Ammon's horn (tissue), 1 donor: ENCODE results near the gene HNRNPA1.
"Not testable (repeated sequence)": the region's sequence is repeated elsewhere in the genome, so short reads cannot be mapped to it uniquely, and the experiment has no call there.

Experiments used
- DNase-seq: peaks from one replicate; pipeline ENCODE4 v3.0.0-alpha.2; 2016; ENCODE audit warnings: low spot score

HNRNPA1 gene

DNA sequence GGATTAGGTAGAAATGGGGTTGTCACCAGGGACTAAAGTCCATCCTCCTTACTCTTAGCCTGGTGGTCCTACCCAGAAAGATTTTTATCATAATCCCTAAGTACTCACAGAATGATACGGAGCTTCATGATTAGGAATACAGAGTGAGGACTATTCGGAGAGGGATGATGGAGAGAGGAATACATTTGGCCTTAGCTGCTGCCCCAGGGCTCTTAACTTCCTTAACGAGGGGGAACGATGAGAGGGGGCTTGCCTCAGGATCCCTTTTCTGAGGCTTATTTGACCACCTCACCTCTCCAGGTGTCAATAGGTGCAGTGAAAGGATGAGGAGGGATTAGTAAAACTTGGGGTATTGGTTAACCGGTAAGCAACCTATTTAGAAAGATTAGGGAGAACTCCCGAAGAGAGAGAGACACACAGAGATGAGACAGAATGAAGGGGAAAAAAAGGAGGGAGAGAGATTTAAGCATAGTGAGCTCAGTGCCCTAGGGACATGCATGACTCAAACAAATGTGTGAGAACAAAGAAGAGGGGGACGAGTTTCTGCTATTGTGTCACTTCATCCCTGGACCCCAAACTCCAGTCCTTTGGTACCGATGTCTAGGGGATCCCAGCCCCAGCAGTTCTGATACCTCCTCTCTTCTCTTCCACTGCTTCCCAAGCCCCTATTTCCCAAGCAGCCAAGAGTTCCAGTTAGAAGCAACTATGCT lies 19.1 kb downstream of the HNRNPA1 start:
- DNase-seq = no peak

DNA sequence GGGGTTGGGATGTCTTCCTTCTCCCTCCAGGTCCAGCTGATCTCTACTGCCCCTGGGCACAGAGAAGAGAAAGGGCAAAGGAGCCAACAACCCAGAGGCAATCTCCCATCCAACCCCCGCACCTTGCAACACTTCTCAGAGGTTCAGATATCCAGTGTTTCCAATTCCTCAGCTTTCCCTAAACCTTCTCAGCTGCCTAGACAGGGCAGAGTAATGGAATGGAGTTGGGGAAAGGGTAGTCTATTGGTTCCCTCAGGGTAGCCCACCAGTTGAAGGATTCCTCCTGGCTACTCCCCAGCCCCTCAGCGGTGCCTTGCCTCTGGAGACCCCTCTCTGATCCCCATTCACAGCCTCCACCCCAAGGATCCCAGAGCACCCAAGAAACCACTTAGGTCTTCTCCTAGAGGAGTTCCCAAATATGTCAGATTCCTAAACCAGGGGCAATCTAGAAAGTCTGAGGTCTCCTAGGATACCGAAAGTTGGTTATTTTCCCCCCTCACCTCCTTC lies 19.8 kb downstream of the HNRNPA1 start:
- no peak for DNase-seq

DNA sequence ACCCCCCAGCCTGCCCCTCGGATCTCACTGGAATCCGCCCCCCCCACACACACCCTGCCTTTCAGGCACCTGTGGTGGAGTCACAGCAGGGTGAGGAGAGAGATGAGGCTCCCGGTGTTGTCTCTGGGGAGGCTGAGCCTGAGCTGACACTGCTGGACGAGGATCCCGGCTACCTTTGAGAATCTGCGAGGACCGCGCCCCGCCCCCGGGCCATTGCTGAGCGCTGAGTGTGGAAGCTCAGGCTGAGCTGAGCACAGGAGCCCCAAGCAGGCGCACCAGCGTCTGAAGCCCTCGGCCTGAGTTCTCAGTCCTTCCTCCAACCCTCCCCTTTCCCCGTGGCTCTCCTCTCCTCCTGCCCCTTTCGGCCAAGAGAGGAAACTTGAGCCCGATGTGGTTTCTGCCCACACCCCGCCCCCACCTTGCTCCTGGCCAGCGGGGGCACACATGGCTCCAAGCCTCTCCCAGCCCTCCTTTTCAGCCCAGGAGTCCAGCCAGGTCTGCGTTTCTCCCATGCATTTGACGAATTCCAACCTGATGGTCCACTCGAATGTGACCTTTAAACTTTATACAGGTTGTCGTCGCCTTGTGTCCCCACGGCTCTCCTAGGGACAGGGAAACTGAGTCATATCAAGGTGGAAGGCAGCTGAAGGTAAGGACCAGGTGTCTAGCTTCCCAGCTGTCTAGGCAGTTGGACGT lies 20.4 kb downstream of the HNRNPA1 start, which contains the start of gene NFE2:
Gene NFE2 (minus strand): TSS at position 284 of the 696 bp plus-strand sequence. CDS start 5,767 bp downstream, outside the sequence.
- DNase-seq = peak; percentile 45

DNA sequence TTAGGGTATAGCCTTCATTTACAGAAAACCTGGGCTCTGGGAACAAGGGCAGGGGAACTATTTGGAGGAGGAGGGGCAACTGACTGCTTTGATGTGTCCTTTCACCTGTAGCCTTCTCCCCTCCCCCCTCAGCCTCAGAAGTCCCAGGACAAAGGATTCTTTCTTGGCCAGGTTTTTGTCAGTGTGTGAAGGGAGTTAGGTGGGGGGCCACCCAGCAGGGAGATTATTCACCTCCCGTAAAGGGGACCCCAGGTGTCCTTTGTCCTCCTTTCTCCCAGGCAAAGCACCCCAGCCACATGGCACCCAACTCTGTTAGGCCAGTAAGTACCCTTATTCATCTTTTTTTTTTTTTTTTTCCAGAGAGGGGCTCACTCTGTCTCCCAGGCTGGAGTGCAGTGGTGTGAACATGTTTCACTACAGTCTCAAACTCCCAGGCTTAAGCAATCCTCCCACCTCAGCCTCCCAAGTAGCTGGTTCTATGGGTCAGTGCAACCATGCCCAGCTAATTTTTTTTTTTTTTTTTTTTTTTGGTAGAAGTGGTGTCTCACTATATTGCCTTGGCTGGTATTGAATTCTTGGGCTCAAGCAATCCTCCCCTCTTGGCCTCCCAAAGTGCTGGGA lies 21.0 kb downstream of the HNRNPA1 start:
- DNase-seq = no peak

DNA sequence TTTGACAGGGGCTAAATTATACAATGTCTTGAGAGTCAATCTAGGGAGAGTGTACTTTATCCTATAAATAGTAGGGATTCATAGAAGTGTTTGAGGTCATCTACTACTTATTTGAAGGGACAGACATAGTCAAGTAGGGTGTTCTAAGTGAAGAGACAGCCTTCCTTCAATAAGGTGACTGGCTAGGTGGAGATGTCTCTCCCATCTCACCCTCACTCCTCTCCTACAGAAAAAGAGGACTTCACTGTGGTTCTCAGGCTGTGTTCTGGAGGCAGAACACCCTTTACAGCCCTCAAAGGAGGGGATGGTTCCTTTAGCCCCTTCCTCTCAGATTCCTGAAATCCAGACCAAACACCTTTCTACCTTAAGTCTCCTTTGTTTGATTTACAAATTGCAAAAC lies 23.1 kb downstream of the HNRNPA1 start:
- DNase-seq = no peak

DNA sequence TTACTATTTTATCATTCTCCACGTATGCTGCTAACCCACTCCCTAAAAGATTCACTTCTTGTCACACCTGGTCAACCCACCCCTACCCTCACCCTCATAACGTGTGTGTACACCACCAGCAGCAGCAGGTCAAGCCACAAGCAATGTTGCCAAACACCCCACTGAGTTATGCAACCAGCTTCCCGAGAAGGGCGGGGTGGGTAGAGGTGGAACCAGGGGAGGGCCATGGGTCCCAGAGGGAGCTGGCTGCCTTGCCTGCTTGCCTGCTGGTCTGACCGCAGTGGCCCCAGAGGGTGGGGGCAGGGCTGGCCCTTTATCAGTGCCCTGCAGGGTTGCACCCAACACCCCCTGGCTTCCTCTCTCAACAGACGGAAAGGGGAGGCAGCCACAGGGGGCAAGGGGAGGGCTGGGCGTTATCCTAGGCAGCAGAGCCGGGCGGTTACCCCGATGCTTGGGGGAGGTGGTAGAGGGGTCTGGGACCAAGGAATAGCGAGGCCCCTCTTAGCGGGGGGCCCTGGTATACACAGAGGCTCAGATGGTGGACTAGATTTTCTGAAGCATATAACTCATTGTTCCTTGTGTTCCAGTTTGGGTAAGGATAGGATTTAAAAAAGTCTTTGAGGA lies 23.8 kb downstream of the HNRNPA1 start:
- peak; percentile 15 for DNase-seq

DNA sequence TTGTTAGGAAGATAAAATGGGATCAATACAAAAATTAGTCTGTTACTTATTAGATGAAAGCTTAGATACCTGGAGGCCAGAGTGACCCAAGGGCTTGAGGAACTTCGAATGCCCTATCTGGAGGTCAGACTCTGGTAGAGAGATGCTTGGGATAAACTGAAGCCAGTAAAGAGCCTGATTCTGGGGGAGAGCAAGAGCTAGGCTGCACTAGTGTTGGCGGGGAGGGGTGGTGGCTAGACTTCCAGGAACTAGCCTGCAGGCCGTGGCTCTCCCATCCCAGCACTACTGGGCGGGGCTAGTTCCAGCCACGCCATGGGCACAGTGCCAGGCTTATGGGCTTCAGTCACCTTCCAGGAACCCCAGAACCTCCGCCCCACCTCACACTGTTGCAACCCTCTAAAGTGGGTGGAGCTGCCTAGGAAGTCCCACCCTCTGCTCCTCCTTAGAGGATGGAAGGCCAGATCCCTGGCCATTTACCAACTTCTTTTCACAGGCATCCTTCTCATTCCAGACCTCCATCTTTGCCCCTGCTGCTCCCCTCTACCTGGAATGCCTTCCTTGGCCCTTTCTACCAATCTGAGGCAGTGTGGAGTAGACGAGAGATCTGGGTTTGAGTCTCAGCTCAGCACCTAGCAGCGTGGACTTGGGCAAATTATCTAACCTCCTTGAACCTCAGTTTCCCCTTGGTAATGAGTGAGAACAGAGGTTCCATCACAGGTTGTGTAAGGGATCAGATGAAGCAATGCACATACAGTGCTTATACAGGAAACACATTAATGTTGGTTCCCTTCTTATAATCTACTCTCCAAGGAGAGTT lies 26.6 kb downstream of the HNRNPA1 start:
- no peak for DNase-seq

DNA sequence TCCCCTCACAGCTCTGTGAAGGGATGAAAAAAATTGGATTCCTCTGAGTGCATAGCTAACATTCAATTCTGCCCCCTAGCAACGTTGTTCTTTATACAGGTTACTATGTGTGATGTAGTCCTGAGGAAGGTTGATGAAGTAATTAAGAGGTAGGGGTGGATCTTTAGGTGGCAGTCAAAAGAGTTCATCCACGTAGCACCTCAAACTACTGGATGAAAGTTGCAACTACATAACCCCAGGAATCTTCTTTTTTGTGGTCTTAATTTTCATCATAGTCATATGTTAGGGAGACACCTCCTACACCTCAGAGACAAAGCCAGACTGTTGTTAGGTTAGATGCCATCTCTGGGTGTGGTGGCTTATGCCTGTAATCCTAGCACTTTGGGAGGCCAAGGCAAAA lies 30.5 kb downstream of the HNRNPA1 start:
- DNase-seq = no peak

DNA sequence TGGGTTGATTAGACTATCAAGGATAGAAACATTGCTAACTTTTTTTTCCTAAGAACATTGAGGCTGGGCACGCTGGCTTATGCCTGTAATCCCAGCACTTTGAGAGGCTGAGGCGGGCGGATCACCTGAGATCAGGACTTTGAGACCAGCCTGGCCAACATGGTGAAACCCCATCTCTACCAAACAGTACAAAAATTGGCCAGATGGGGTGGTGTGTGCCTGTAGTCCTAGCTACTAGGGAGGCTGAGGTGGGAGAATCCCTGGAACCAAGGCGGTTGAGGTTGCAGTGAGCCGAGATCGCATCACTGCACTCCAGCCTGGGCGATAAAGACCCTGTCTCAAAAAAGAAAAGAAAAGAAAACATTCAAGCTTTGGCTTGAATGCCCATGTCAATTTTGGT lies 31.8 kb downstream of the HNRNPA1 start:
- not testable (repeated sequence) for DNase-seq

DNA sequence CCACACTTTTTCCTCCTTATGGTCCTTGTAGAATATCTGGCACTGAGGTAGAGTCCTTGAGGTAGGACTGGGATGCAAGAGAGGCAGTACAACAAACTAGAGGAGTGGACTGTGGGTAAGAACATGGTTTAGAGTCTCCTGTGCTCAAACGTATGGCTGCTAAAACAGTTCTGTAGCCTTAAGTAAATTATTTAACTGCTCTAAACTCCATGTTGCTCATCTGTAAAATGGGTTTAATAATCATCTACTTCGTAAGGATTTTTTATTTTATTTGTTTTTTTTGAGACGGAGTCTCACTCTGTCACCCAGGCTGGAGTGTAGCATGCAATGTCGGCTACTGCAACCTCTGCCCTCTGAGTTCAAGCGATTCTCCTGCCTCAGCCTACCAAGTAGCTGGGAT lies 40.8 kb downstream of the HNRNPA1 start:
- no peak for DNase-seq

DNA sequence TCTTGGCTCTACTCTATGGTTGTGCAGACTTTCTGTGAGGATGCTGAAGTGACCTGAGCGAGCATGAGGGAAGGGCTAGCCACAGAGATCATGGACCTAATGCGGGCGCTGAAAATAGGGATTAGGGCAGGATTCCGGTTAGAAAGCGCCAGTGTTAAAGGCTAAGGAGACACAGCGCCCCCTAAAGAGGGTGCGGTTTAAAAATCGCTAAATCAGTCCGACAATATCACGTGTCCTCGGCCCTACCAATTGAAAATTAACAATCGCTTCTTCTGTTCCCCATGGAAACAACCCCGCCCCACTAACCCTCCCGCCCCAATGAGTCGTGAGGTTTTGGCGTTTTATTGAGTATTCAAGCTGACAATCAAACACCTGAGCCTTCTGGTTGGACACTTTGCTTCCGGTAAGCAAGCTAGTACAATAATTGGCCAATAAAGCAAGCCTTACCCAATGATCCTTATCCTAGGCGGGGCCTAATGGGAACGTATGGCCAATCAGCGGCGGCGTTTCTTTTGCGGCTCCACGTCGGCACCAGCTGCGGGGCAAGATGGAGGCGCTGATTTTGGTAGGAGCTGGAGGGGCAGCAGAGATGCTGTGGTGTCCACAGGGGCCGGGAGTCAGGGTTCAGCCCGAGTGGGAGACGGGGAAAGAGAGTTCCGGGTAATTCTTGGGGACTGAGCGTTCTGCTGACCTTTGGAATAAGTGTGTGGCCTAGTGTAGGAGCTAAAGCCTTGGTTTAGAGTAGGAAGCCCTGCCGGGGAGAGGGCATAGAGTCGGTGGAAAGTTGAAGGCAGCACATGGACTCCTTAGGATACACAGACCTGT lies 44.3 kb downstream of the HNRNPA1 start, which contains the start of gene COPZ1:
Gene COPZ1 (plus strand): TSS at position 515 of the 825 bp plus-strand sequence. CDS start 33 bp downstream, at position 548.
- peak; percentile 98 for DNase-seq

DNA sequence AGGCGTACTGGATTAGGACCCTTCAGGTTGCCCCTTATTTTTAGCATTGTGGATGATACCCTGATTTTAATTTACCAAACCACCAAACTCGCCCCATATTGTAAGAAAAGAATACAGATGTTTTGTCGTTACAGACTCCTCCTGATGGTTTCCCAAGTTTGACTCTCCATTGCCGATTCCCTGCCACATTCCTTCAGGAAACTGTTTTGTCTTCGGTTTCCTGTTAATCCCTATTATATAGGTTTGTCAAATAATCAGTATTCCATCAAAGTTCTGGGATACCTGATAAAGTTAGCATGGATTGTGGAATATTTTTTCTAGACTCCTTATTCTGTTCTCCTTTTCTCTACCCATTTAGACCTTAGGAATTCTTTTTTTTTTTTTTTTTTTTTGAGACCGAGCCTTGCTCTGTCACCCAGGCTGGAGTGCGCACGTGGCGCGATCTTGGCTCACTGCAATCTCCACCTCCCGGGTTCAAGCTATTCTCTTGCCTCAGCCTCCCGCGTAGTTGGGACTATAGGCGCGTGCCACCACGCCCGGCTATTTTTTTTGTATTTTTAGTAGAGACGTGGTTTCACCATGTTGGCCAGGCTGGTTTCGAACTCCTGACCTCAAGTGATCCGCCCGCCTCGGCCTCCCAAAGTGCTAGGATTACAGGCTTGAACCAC lies 45.0 kb downstream of the HNRNPA1 start:
- DNase-seq = not testable (repeated sequence)

DNA sequence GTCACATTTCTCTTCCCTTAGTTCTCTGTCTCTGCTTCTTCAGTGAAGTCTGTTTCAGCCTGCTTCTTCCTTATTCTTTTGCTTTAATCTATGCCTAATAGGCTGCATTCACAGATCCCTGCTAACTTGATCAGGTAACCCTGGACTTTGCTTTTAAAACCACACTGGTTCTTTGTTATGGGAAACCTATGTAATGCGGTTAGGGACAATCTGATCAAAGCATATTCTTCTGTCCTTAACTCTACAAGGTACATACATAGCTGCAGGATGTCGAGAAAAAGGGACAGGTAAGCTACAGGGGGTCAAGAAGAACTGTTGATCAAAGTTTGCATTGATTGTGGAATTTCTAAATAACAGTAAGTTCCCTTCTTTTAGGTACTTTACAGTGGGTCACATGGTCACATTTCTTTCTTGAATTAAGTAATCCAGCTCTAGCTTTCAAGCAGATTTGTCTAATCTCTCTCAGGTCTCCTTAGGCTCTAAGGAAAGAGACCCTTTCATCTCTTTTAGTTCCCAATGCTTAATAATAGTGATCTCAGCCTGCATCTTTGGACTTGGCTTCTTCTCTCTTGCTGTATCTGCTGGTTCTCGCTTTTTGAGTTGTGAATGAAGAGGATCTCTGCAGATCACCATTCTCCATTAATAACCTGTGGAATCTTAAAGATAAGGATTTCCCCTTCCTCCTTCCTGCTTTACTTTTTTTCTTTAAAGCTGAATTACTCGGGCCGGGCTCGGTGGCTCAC lies 48.2 kb downstream of the HNRNPA1 start:
- DNase-seq = no peak

DNA sequence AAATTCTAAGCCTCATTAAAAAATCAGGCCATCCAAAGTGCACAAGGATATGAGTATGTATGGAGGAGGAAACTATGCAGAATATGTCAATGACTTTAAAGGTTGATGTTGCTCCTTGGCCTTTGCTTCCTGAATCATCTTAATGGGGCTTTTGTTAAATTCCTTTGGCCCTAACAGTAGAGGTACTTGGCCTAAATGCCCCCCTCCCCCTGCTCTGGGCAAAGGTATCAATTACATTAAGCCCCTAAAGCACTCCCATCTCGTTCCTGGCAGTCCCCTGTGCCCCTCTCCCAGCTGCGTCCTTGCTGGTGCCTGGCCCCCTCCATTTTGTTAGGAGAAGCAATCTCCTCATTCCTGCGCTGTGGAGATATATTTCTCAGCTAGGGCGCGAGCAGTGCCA lies 49.2 kb downstream of the HNRNPA1 start:
- no peak for DNase-seq

DNA sequence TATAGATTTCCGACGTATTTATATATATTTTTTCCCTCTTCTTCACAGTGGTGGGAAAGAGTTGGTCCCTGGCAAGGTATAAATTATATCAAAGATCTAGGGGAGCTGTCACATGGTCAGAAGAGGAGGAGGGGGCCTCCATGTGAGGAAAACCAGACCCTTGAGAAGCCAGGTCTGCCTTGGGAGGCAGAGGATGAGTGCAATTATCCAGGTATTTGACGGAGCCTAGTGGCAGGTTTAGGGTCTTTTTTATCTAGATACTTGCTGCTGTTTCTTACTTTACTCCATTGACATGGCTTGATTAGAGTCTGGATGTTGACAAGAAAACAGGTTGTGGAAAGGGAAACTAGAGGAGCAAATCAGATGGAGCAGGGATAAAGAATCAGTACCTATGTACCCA lies 49.9 kb downstream of the HNRNPA1 start:
- DNase-seq = no peak

DNA sequence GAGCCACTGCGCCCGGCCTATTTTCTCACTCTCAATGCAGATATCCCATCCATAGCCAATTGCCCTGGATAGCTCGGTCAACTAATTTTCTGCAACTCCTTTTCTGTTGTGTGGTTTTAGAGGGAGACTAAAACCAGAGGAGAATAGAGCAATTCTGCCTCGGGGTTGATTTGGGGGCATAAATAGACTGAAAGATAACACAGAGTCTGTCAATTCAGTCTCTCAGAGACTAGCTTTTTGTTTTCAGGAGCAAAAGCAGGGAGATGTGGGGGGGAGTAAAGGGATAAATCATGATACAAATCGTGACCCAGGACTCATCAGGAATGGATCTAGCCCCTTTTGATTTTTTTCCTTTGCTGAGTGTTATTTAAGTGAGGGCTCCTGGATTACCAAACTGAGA lies 50.9 kb downstream of the HNRNPA1 start:
- DNase-seq = no peak

DNA sequence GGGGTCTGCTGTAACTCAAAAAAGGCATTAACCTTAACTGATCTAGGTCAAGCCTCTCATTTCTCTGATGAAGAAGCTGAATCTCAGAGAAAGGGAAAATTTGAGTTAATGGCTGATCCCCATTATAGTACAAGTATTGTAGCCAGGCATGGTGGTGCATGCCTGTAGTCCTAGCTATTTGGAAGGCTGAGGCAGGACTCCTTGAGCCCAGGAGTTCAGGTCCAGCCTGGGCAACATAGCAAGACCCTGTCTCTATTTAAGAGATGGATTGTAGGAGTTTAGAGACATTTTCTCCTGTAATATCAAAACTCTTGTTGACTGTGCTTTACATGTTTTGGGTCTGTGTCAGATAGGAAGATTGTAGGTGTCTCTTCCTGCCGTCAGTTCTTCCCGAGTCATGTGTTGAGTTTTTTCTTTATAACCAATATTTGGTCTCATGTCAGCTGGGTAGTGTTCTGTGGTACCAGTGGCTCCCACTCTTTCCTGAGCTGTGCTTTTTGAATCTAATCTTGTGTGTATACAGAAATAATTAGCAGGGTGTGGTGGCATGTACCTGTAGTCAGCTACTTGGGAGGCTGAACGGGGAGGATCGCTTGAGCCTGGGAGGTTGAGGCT lies 53.0 kb downstream of the HNRNPA1 start:
- no peak for DNase-seq
